Activated CD4-positive, alpha-beta T cell treated with anti-CD3 and anti-CD28 coated beads for 36 hours (primary cell): ENCODE measurements around the gene TLR8. TPM values are rescaled to one million over a fixed set of nuclear protein-coding genes. Genes with fewer than 3 reads are reported as not detected.
A peak's percentile ranks its signal among the peaks of the same experiment; 100 is the strongest.

Experiments
- ATAC-seq: fragments of 200-7000 bp; cut with Tn5 transposase; one replicate; pipeline ENCODE4 v1.10.0; 2021; ENCODE audit warnings: mild to moderate bottlenecking, moderate library complexity
- CTCF ChIA-PET: fragments of 350-600 bp; sonication (Branson Sonifier 250); formaldehyde crosslinking; loops from one replicate; lab custom pipeline; 2021; ENCODE audit warnings: antibody characterized with exemption; lab: Charles Lee
- POLR2A ChIA-PET: fragments of 350-600 bp; sonication (Branson Sonifier 250); formaldehyde crosslinking; loops from one replicate; lab custom pipeline; 2021; ENCODE audit warnings: antibody characterized with exemption, inconsistent platforms; lab: Charles Lee
- DNase-seq: peaks from one replicate; pipeline ENCODE4 v3.0.0-alpha.2; 2020
- H3K27ac Mint-ChIP-seq: one replicate; pipeline ENCODE4 v1.8.0; 2021; ENCODE audit warnings: mixed read lengths
- H3K27me3 Mint-ChIP-seq: one replicate; pipeline ENCODE4 v1.8.0; 2021; ENCODE audit warnings: mixed read lengths
- H3K36me3 Mint-ChIP-seq: one replicate; pipeline ENCODE4 v1.8.0; 2021; ENCODE audit warnings: low read depth, mixed read lengths
- H3K4me1 Mint-ChIP-seq: one replicate; pipeline ENCODE4 v1.8.0; 2021; ENCODE audit warnings: mixed read lengths
- H3K4me3 Mint-ChIP-seq: one replicate; pipeline ENCODE4 v1.8.0; 2021; ENCODE audit warnings: mild to moderate bottlenecking, moderate library complexity, mixed read lengths
- H3K9me3 Mint-ChIP-seq: one replicate; pipeline ENCODE4 v1.8.0; 2021; ENCODE audit warnings: low read depth, mixed read lengths
- intact Hi-C, 2 experiments: fragments of 100-400 bp; cut with DNase I in 1 of 2; cut with micrococcal nuclease in 1 of 2; formaldehyde crosslinking; loops; one replicate each; pipeline versions ENCODE4 v1.14.2 to v1.15.1; 2022 to 2024; cut with DNase I, micrococcal nuclease
- total RNA-seq, 2 experiments: library from RNA; stranded (reverse); gene quantifications; one replicate each; pipeline ENCODE4 v1.2.3, GENCODE V29; 2021

The TLR8 gene
- total RNA-seq, 2 experiments from 2014 or later = not detected

DNA sequence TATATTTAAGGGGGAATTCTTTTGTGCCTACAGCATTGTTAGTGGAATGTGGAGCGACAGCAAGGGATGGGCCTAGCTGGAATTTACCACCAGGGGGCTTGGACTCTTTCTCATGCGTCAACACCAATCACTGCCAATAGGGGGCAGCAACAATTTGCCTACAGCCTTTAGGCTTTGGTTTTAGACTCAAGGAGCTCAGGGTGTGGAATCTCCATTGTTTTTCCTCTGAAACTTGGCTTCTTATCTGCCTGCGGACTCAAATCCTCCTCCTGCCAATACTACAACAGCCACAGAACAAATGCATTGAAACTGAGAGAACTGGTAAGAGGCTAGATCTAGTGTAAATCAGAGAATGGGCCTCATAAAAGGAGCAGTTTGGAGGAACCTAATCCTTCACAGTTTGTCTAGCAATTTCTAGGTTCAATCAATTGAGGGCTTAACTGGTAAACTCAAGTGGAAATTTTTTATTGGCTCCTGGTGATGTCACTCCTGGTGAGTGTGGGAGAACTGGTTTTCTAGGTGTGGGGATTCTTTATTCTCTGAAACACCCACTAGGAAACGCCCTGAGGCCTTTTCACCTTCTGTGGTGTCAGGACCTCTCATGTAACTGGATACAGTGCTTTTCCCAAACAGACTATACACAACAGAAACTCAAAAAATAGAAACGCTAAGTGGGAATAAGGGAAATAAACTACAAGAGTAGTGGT is 40.6 kb downstream of the TLR8 start:
- no peaks in the 10 kb centered on the region for H3K36me3 Mint-ChIP-seq
- POLR2A ChIA-PET = interaction anchor here (0.5 to 1.4 kb wide), 5 partner anchors 31 to 146 kb away, joined by 3 to 14 read pairs (median 3); no protein-coding TSS in a partner anchor
- no peaks in the 10 kb centered on the region for H3K27me3 Mint-ChIP-seq
- peak overlapping the region; percentile 38 for H3K4me3 Mint-ChIP-seq
- peak overlapping the region; percentile 94 for H3K27ac Mint-ChIP-seq
- ATAC-seq (peak; percentile 11), DNase-seq (peak; percentile 81)
- CTCF ChIA-PET = interaction anchor here (0.6 to 2.9 kb wide), 60 partner anchors 9 to 778 kb away, joined by 3 to 38 read pairs (median 4); partner anchors contain the start of genes PRPS2 and TMSB4X
- intact Hi-C loops = loop anchor here (1.0 to 5.0 kb wide), 3 partner anchors 310 to 705 kb away; partner anchors contain the start of gene TCEANC (in 1 of the 2)
- H3K9me3 Mint-ChIP-seq = no peaks in the 10 kb centered on the region
- H3K4me1 Mint-ChIP-seq = peaks cover 54% of the 10 kb centered on the region

DNA sequence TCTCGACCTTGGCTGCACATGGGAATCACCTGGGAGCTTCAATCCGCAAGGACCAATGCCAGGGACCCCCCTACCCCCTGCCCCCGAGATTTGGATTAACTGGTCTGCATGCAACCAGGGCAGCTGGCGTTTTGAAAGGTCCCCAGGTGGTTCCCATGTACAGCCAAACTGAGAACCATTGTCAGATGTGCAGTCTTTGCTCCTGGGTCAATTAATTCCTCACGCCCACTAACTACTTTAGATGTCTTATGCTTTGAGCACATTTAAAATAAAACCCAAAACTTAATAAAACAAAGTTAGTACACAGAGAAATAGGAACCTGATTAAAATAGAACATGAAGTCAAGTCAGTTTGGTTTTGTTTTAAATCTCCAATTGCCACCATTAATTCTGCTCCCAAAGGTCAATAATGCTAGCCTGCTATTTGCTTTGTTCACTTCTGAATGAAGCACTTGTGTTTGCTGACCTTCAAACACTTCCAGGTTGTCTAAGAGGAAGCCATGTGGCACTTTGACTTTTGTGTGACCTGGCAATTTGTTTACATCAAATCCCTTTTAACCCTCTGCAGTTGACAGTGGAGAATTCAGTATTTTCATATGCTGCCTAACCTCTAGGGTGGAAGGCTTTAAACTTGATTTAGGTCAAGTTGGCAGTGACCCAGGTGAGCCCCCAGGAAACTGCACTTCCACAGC is 41.3 kb downstream of the TLR8 start:
- intact Hi-C loops = loop anchor here (1.0 to 5.0 kb wide), 3 partner anchors 310 to 705 kb away; partner anchors contain the start of gene TCEANC (in 1 of the 2)
- Mint-ChIP-seq H3K4me1 (peaks cover 59% of the 10 kb centered on the region), H3K4me3 (no peak overlapping the region), H3K9me3 (no peaks in the 10 kb centered on the region), H3K27me3 (no peaks in the 10 kb centered on the region), H3K27ac (peak overlapping the region; percentile 94), H3K36me3 (no peaks in the 10 kb centered on the region)
- CTCF ChIA-PET = interaction anchor here (0.6 to 3.7 kb wide), 13 partner anchors 22 to 543 kb away, joined by 3 to 38 read pairs (median 16); no protein-coding TSS in a partner anchor
- peak; percentile 11 for DNase-seq
- ATAC-seq = no peak
- POLR2A ChIA-PET = interaction anchor here (1.4 kb wide), 1 partner anchor 30 kb away, joined by 14 read pairs; no protein-coding TSS in a partner anchor

DNA sequence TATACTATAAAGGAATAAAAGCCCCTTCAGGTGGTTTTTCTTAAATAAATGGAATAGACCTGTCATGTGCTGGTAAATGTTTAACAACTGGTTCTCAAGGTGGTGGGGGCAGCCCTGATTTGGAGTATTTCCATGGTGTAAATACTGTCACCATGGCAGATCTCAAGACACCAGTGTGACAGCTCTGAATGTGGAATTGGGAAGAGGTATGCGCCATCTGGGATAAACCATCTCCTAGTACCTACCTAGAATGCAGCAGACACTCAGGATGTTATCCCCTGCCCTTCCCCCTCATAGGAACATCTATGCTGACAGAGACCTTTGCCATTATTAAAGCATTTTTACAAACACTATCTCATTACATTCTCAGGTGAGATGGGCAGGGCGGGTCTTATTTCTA is 42.1 kb downstream of the TLR8 start:
- ATAC-seq (no peak), DNase-seq (no peak)
- Mint-ChIP-seq H3K27me3 (no peaks in the 10 kb centered on the region), H3K27ac (peak overlapping the region; percentile 94), H3K4me3 (peak overlapping the region; percentile 73), H3K9me3 (no peaks in the 10 kb centered on the region), H3K4me1 (peaks cover 67% of the 10 kb centered on the region), H3K36me3 (no peaks in the 10 kb centered on the region)
- ChIA-PET CTCF (interaction anchor here (1.2 to 3.7 kb wide), 3 partner anchors 37 to 285 kb away, joined by 3 to 28 read pairs (median 4); no protein-coding TSS in a partner anchor), POLR2A (interaction anchor here (2.1 to 3.2 kb wide), 2 partner anchors 27 to 143 kb away, joined by 11 to 19 read pairs; partner anchors contain the start of gene TMSB4X)
- intact Hi-C loops = loop anchor here (5.0 kb wide), 2 partner anchors 309 to 704 kb away; partner anchors contain the start of gene TCEANC (in 1 of the 2)

DNA sequence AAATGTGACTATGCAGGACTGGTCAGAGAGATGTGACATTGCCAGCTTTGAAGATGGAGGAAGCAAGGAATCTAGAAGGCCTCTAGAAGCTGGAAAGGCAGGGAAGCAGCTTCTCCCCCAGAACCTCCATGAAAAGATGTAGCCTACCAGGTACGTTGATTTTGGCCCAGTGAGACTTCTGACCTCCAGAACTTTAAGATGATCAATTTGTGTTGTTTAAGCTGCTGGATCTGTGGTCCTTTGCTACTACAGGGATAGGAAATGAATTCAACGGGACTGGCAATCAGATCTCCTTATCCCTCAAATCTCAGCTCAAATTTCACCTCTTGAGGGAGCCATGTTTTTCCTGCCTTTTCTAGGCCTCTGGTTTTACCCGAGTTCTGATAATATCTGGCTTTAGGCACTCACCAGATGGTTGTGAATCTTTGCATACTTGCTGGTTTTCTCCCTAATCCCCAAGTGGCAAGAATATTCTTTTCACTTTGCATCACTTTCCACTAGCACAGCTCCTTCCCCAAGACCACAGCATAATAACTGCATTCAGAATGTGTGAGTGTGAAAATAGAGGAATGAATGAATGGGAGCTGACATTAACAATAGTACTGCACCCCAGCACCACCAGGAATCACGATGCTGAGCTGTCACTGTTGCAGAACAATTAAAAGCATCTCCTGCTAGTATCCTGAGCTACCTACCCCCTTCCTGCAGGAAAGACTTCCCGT is 42.9 kb downstream of the TLR8 start:
- peaks cover 2% of the 10 kb centered on the region for H3K36me3 Mint-ChIP-seq
- no peak for ATAC-seq
- H3K27ac Mint-ChIP-seq = peak overlapping the region; percentile 94
- intact Hi-C loops = loop anchor here (5.0 kb wide), 2 partner anchors 308 to 703 kb away; partner anchors contain the start of gene TCEANC (in 1 of the 2)
- peak; percentile 14 for DNase-seq
- H3K27me3 Mint-ChIP-seq = no peaks in the 10 kb centered on the region
- ChIA-PET POLR2A (interaction anchor here (1.1 to 3.2 kb wide), 6 partner anchors 22 to 143 kb away, joined by 3 to 19 read pairs (median 6); partner anchors contain the start of gene TMSB4X), CTCF (interaction anchor here (0.6 to 3.7 kb wide), 12 partner anchors 24 to 539 kb away, joined by 3 to 28 read pairs (median 4); no protein-coding TSS in a partner anchor)
- peak overlapping the region; percentile 73 for H3K4me3 Mint-ChIP-seq
- H3K9me3 Mint-ChIP-seq = no peaks in the 10 kb centered on the region
- H3K4me1 Mint-ChIP-seq = peaks cover 72% of the 10 kb centered on the region

DNA sequence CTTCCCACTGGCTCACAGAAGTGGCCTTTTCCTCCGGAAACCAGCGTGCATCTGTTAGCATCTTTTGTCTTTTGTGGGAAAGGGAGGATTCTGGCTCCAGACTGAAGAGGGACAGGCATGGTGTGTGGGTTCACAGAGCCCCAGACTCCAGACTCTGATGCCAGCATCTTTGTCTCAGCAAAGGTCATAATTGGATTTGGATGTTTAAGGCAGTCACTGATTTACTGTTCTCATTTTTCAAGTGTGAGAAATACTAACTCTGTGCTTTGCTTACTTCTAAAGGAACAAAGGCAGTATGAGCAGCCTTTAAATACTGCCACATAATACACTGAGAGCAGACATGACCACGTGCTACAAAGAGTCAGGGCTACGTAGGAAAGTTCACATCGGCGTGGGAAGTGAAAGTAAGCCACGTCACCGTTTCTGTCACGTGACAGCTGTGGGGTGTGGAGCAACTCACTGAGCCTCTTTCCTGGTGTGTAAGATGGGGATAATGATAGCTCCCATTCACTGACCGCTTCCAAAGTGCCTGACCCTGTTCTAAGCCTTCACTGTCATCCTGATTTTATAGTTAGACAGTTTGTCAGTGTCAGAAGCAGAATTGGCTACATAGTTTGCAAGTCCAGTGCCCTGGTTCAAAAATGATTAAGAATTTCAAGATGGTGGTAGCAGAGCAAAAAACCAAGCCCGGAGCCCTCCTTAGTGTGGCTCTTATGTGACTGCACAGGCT is 43.7 kb downstream of the TLR8 start:
- H3K36me3 Mint-ChIP-seq = peaks cover 3% of the 10 kb centered on the region
- H3K4me1 Mint-ChIP-seq = peaks cover 79% of the 10 kb centered on the region
- ATAC-seq = peak; percentile 60
- H3K27me3 Mint-ChIP-seq = no peaks in the 10 kb centered on the region
- POLR2A ChIA-PET = interaction anchor here (1.1 to 3.2 kb wide), 7 partner anchors 21 to 142 kb away, joined by 3 to 19 read pairs (median 5); partner anchors contain the start of gene TMSB4X
- CTCF ChIA-PET = interaction anchor here (0.7 to 3.7 kb wide), 16 partner anchors 20 to 691 kb away, joined by 3 to 28 read pairs (median 4); no protein-coding TSS in a partner anchor
- intact Hi-C loops = loop anchor here (1.0 to 5.0 kb wide), 11 partner anchors 21 to 1079 kb away; partner anchors contain the start of genes TCEANC (in 2 of the 2) and GEMIN8 (in 1 of the 2)
- peak overlapping the region; percentile 73 for H3K4me3 Mint-ChIP-seq
- H3K27ac Mint-ChIP-seq = peak overlapping the region; percentile 94
- no peaks in the 10 kb centered on the region for H3K9me3 Mint-ChIP-seq
- DNase-seq = peak; percentile 91

DNA sequence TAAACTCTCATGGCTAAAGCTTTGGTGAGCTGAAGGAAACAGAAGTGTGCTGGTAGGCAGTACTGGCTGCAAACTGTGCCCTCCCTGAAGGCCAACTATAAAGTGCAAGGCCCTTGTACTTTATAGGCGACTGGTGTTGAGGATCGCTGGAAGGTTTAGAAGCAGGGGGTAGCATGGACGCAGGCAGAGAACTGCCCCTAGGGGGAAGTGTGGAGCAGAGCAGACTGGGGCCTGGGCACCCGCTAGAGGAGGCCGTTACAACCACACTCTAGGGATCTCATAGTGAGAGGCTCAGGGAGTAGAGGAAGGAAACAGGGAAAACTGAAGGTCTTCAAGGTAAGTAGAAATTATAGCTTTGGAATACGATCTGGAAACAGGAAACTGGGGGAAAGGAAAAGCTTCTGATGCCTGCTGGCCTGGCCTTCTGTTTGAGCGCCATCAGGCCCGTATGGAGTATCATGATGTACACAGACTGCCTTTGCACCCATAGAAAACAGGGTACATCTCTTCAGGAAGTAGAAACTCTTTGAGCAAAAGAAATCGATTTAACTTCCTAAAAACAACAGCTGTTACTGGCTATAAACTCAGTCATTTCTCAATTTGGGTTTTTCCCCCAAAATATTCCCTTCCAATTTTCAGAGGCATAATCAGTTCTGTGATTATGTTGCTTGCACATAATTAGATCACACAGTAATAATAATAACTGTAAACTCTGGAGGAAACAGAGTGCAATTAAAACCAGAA is 44.6 kb downstream of the TLR8 start:
- H3K9me3 Mint-ChIP-seq = no peaks in the 10 kb centered on the region
- no peaks in the 10 kb centered on the region for H3K27me3 Mint-ChIP-seq
- peak overlapping the region; percentile 94 for H3K27ac Mint-ChIP-seq
- ChIA-PET POLR2A (interaction anchor here (1.1 to 3.2 kb wide), 4 partner anchors 24 to 141 kb away, joined by 3 to 19 read pairs (median 8); partner anchors contain the start of gene TMSB4X), CTCF (interaction anchor here (0.6 to 3.7 kb wide), 12 partner anchors 19 to 537 kb away, joined by 3 to 28 read pairs (median 4); no protein-coding TSS in a partner anchor)
- DNase-seq = peak; percentile 84
- ATAC-seq = peak; percentile 72
- H3K36me3 Mint-ChIP-seq = peaks cover 6% of the 10 kb centered on the region
- H3K4me3 Mint-ChIP-seq = peak overlapping the region; percentile 73
- intact Hi-C loops = loop anchor here (1.0 to 5.0 kb wide), 11 partner anchors 20 to 1078 kb away; partner anchors contain the start of genes GEMIN8 (in 1 of the 2), TCEANC (in 1 of the 2) and TMSB4X (in 1 of the 2)
- H3K4me1 Mint-ChIP-seq = peaks cover 83% of the 10 kb centered on the region

DNA sequence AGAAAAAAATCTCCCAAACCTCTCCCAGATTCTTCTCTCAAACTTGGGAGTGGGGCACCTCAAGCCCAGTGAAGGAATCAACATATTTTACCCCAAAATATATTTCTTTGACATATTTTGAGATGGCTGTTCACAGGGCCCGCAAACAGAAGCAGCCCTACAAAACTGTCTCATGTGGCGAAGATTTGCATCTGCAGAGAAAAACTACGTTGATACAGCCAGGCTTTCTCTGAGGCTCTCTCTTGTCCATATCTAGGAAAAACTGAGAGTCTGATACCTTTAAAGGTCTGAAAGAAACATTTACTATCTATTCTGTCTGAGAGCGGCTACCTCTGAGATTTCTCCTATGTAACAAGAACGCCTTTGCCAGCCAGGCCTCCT is 45.2 kb downstream of the TLR8 start:
- DNase-seq (peak; percentile 33), ATAC-seq (no peak)
- Mint-ChIP-seq H3K4me3 (peak overlapping the region; percentile 73), H3K27ac (peak overlapping the region; percentile 94), H3K9me3 (no peaks in the 10 kb centered on the region), H3K4me1 (peaks cover 83% of the 10 kb centered on the region), H3K27me3 (no peaks in the 10 kb centered on the region), H3K36me3 (peaks cover 6% of the 10 kb centered on the region)
- POLR2A ChIA-PET = interaction anchor here (0.6 to 3.2 kb wide), 2 partner anchors 24 to 125 kb away, joined by 5 to 19 read pairs; partner anchors contain the start of gene TMSB4X
- intact Hi-C loops = loop anchor here (1.0 to 5.0 kb wide), 9 partner anchors 19 to 1077 kb away; partner anchors contain the start of genes GEMIN8 (in 1 of the 2), TCEANC (in 1 of the 2) and TMSB4X (in 1 of the 2)
- CTCF ChIA-PET = interaction anchor here (0.6 to 3.7 kb wide), 7 partner anchors 19 to 149 kb away, joined by 3 to 28 read pairs (median 7); no protein-coding TSS in a partner anchor

DNA sequence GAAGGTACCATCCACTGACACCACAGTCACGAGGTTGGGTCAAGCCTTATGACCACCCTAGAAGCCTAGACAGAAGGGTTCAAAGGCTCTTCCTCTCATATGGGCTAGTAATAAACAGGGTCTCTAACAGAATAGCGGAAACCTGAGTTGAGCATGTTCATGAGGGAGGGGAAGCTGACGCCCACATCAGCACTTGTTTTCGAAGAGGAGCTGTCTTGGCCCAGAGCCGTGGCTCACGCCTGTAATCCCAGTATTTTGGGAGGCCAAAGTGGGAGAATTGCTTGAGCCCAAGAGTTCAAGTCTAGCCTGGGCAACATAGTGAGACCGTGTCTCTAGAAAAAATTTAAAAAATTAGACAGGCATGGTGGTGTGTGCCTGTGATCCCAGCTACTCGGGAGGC is 47.0 kb downstream of the TLR8 start:
- no peak for DNase-seq
- intact Hi-C loops = loop anchor here in 1 of 2 experiments (5.0 kb wide), 2 partner anchors 34 to 214 kb away; no protein-coding TSS in a partner anchor
- peaks cover 78% of the 10 kb centered on the region for H3K4me1 Mint-ChIP-seq

More for the DNA sequence above, 47.0 kb downstream of the TLR8 start:
- Mint-ChIP-seq H3K27ac (peak overlapping the region; percentile 95), H3K9me3 (no peaks in the 10 kb centered on the region), H3K27me3 (no peaks in the 10 kb centered on the region), H3K36me3 (peaks cover 6% of the 10 kb centered on the region), H3K4me3 (peak overlapping the region; percentile 73)
- CTCF ChIA-PET = interaction anchor here (0.6 to 1.0 kb wide), 4 partner anchors 12 to 216 kb away, joined by 3 read pairs; partner anchors contain the start of gene TMSB4X
- POLR2A ChIA-PET = interaction anchor here (0.8 to 1.0 kb wide), 2 partner anchors 21 to 23 kb away, joined by 4 read pairs; no protein-coding TSS in a partner anchor
- no peak for ATAC-seq
